GM19468 (cell line): ENCODE data around the gene BHLHE41.

Experiments used
- ATAC-seq: cut with Tn5 transposase; IDR thresholded peaks from one replicate; pipeline ENCODE4 v1.9.1; 2021; ENCODE audit warnings: mild to moderate bottlenecking, moderate library complexity, moderate number of reproducible peaks; ENCODE audit not compliant: unreplicated experiment; ENCODE audit errors: extremely low read depth

BHLHE41 gene

DNA sequence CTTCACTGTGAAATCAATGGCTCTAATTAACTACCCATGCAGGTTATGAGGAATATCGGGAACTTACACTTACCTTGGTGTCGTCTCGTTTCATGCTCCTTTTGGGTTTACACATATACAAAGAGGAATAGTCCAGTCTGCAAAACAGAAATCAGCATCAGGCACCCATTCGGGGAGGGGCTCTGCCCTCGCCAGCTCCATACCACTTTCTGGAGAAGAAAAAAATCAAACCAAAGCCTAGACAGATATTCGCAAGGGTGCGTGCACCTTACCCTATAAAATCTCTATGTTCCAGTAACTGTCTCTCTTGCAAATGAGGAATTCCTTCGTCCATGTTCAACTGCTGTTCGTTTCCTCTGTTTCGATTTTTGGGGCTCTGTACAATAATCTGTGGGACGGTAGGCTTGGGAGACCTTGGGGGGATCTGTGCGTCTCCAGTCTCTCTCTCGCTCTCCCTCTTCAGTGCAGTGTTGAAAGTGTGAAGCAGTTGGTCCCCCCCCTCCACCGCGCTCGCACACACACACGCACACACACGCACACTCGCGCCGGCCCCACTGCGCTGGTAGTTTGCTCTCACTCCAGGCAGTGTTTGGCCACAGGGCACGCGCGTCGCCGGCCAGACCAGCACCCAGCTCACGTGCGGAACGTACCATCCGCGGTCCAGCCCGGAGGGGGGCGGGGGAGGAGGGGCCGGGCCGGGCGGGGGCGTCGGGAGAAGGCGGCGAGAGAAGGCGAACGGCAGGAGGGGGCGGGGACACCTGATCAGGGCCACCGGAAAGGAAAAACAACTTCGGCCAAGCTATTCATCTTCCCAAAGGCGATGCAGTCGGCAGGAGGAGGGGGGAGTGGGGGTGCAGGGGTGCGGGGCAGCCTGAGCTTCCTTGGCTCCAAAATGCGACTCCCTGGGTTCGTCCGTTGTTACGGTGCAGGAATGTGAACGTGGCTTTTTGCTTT, at the start of gene BHLHE41:
Gene BHLHE41 (minus strand): TSS at position 592 of the 954 bp plus-strand sequence. CDS start 258 bp downstream, at position 334.
- ATAC-seq, result no peak

DNA sequence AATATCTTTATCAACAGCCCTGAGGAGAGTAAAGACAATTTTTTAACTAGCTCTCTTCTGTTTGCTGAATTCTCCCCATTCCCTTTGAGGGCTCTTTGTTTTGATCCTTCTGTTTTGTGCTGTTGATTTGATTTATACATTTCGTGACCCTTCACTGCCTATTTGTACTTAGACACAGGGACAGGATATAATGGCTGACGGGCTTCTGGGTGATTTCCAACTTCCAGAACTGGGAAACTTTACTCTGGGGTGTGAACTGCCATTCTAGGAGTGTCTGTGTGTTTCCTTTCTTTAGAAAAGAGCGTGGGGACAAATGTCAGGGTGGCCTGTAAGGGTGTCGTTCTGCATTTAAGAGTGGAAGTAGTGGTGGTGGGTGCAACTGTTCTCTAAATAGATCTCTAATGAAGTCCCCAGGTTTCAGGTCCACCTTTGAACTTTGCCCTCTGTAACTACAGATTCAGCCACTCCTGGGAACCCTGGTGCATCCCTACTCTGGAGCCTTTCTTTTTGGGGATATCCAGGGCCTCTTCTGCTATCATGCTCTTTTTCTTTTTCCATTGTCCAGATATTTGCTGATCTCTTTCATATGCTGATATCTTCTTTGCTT, 48.2 kb upstream of the BHLHE41 start:
- ATAC-seq, result no peak

DNA sequence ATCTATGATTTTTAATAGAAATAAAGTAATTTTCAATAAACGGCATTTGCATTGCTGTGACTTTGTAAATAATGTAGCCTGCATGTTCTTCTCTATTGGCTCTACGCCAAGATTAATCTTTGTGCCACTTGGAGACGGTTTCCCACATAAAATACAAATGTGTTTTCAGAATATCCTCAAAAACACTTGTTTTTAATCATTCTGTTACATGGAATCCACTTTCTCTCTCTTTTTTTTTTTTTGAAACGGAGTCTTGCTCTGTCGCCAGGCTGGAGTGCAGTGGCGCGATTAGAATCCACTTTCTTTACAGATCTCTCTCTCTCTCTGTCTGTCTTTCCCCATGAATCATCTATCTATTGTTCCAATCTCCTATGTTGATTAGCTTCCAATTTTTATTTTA, 47.7 kb upstream of the BHLHE41 start:
- ATAC-seq, result no peak

DNA sequence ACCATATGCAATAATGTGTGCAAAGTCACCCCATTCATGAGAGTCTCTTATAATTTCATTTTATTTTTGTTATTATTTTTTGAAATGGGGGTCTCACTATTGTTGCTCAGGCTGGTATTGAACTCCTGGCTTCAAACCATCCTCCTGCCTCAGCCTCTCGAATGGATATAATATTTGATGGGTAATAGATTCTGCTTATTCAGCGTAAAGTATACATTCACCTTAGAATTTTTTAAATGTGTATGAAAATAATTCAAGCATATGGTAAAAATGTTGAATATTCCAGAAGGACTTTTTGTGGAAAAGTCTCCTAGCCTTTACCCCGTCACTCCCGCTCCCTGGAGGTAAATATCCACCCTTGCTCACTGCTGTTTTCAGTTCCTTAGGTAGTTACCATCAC, 47.2 kb upstream of the BHLHE41 start:
- no peak for ATAC-seq

DNA sequence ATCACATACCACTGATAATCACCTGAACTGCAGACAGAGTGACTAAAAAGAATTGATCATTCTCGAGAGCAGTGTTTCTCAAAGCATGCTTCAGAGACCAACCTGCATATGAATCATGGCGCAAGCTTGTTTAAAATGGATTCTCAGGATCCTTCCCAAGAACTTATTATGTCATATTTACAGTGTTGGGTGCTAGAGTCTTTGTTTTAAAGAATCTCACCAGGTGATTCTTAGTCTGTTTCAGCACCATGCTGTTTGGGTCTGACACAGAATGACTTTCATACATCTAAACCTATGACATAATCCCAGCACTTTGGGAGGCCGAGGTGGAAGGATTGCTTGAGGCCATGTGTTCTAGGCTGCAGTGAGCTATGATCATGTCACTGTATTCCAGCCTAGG, 39.3 kb upstream of the BHLHE41 start:
- ATAC-seq, result no peak

DNA sequence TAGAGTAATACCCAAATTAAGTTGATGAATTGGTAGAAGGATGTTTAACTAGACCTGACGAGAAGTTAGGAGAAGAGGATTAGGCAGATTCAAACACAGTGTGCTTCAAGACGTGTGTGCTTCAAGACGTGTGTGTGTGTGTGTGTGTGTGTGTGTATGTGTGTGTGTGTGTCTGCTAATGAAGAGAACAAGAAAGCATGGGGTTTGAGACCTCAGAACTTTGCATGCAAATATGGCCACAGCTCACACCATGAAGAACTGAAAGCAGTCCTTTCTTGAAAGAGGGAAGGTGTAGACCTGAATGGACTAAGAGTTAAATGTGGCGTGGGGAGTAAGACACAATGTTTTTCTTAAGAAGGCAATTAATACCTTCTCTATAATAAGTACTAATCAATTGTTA, 38.1 kb upstream of the BHLHE41 start:
- peak; percentile 72 for ATAC-seq

DNA sequence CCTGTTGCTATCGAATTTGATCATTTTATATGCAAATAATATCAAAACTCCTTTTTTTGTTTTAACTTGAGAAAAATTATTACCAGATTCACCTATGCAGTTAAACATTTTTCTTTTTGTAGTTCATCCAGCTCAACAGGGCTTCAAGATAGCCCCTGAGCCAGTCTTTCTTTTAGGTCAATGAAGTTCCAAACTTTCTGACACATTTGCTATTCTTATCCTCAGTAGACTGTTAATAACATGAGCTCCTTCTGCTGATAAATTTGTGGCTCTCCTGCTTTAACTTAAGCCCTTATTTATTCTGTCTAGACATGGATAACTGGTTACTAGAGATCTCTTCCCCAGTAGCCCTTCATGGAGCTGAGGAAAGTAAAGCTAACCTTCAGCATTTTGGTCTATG, 37.3 kb upstream of the BHLHE41 start:
- ATAC-seq, result no peak

DNA sequence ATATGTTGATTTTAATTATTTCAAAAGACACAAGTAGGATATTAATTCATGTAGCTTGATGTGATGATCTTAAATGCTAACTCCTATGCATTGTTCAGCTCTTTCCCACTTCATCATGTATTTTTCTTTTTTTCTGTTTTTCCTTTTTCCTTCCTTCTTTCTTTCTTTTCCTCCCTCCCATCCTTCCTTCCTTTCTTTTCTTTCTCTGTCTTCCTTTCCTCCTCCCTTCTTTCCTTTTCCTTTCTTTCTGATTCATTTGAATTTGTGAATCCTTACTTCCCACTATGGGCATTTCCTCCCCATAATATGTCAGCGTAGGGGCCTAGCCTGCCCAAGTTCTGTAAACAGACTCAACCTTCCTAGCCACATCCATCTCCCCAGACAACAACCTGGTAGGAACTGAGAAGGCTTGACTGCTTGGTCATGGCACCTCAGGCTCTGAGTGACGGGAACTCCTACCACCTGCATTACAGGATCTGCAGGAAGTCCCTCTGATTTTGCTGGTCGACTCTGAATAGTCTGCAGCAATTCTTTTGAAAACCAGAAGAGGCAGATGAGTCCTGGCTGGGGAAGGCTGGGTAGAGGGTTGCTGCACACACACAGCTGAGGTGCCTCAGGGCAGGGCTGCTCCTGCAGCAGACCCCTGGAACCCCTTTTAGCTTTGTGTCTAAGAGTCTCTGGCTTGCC, 33.4 kb upstream of the BHLHE41 start:
- ATAC-seq, result no peak

DNA sequence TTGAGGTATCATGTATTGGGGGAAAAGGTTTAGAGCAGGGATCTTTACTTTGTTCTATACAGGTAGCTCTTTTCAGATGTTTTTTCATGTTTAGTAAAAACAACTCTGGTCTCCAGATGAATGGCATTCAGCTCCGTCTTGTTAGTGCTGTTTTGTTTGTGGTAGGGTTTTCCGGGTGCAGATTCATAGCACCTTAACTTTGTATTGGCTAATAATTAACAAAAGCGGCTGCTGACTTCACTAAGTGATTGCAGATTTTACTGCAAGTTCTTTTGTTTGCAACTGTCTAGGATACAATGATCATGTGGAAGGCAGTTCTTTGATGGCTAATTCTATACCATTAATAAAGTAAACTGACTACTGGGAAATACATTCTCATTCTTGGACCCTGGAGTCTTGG, 32.2 kb upstream of the BHLHE41 start:
- ATAC-seq, result peak; percentile 18

DNA sequence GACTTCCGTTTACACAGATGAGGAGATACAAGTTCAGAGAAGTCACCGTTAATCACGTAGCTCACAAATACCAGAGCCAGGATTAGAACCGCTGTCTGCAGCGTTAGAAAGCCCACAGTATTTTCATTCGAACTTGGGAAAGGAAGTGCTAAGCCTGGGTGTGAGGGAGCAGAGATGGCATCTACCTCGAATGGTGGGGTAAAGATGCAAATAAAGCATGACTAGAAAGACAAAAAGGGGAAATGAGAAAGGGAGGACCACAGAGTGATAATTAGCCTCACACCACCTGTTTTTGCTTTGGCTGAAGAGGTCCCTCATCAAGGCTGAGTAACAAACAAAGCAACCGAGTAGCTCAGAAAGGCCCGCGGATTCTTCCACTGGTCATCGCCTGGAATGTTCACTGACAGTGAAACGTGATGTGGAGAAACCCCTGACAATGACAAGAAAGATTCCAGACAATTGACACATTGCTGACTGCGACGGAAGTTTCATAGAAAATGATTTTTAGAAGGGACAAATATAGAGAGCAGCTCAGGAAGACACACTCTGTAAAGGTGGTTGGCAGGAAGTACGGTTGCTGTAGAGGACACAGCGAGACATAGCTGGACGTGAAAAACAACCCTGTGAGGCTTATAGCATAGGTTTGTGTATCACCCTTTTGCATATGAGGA, 31.5 kb upstream of the BHLHE41 start:
- peak; percentile 89 for ATAC-seq

DNA sequence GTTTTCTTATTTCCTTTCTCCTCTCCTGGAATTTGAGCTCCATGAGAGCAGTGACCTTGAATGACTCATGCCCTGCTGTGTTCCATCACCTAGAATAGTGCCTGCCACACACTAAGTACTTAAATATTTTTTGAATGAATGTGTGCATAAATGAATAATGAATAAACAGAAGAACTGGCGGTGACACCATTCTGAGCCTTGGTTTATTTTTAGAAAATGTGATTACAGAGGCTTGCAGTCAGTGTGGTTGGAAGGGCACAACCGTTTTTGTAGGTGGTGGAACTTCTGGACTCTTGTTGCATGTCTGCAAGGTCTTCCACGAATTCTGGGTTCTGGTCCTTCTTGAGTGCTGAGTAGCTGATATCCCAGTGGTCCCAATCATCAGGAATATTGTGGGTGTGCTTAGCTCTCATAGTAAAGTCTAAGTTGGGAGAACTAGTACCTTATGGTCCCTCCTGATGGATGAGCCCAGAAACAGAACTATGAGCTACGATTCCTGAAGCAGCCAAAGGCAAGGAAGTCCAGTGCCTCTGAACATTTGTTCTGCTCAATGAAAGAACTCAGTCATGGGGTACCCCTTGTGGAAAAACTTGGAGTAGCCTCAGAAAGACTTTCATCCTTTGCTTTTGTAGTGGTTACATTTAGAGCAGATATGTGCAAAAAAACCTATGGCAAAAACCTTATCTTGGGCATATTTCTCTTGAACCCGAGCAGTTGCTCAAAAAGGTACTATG, 28.8 kb upstream of the BHLHE41 start:
- ATAC-seq, result no peak

DNA sequence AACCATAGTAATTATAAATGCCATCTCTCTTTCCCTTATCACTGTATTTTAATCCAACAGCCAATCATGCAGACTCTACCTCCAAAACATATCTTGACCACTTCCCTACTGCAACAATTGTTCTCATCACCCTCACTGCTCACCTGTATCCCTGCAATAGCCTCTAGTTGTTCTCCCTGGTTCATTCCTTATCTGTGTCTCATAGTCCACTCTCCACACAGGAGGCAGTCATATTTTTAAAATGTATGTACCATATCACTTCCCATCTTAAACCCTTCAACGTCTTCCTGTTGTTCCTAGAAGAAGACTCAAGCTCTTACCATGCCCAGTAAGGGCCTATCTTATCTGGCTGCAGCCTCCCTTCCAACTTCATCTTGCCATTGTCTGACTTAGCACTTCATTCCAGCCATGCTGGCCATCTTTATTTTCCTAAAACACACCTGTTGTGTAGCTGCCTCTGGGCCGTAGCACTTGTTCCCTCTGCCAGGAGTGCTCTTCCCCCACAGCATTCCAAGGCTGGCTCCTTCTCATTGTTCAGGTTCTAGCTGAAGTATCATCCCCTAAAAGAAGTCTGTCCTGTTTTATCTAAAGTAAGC, 27.8 kb upstream of the BHLHE41 start:
- ATAC-seq, result no peak

DNA sequence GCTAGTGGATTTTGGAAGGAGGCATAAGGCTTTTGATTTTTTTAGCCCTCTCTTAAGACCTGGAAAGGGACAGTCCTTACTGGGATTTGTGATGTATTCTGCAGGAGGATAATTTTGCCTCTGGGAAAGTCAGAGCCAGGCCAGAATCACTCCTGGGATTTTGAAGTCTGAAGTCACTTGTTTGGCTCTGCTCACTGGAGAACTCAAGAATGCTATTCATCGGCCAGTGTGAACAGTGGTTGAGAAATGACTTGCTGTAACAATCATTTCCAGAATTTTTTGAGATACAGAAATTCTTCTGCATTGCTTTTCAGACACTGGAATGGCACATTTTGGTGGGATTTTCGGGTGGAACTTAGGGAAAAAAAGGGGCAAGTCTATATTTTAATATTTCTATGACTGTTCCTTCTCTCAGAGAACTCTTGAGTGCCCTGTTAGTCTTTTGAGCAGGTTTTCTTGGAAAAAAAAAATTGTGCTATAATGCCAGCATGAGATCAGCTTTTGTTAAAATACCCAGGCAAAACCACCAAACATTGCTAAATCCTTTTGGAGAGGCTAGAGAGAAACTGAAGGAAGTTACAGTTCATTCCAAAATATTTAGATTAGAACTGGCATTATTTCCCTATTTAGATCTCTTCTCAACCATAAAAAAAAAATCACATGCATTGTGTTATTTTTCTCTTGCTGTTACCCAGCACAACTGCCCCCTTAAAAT, 26.1 kb upstream of the BHLHE41 start:
- ATAC-seq, result no peak

DNA sequence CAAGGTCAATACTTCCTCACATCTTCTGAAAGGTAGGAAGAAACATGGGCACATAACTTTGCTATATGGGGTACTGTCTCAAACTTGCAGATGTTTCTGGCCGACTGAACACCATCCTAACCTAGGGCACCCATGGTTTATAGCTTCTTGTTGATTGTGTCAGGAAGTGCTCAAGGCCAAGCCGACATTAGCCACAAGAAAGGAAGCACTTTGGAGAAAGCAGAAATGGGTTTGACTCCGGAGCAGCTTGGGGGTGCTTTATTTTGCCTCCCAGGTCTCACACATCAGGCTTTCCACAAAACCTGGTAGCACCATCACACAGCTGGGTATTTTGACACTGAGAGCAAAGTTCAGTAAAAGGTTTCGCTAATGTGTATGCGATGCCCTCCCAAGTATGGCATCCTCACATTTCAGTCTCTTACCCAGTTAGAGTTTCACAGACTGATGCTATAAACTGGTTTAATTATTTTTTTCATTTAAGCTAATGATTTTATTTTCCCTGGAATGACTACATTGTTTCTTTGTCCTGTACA, 25.2 kb upstream of the BHLHE41 start:
- no peak for ATAC-seq

DNA sequence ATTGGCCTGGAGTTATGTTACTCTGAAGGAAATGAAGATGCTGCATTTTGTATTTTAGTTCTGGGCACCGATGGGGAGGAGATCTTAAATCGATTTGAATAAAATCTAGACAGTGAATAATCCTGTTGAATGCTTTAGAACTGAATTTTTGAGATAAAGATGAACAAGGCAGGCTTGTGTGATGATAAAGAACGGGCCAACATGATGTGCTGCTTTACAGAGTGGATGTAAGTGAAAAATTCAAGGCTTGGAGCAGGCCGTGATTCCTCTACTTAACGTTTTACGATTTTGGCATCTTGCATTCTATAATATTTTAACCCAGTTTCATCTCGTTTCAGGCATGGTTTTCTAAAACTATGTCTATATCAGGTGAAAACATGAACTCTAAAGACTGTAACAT, 23.5 kb upstream of the BHLHE41 start:
- no peak for ATAC-seq

DNA sequence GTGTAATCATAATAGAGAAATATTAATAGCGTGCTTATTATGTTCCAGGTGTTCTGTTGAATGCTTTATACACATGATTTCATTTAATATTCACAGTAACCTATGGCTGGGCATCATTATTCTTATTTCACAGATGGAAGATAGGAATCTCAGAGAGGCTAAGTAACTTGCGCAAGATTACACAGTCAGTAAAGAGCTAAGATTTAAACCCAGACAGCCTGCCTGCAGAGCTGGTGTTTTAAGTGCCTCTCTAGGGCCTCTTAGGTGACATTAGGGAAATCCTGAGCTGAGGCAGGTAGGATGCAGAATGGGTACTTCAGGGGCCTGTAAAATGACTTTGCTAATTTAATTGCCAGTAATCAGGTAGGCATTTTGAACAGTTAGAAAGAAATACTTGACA, 18.5 kb upstream of the BHLHE41 start:
- ATAC-seq, result no peak

DNA sequence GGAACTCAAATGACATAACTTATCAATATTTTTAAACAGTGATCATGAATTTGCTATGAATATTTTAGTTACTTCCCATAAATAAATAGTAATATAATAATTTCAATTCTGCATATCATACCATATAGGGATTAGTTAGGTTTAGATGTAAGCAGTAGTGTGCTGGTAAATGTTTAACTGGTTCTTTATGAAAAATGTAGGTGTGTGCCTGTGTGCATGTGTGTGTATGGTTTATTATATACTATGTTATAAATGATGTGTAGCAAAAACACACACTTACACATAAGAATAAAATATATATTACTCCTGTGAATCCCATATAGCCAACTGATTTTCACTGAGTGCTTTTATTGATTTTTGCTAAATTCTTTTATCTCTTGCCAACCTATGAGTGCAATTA, 14.0 kb upstream of the BHLHE41 start:
- no peak for ATAC-seq

DNA sequence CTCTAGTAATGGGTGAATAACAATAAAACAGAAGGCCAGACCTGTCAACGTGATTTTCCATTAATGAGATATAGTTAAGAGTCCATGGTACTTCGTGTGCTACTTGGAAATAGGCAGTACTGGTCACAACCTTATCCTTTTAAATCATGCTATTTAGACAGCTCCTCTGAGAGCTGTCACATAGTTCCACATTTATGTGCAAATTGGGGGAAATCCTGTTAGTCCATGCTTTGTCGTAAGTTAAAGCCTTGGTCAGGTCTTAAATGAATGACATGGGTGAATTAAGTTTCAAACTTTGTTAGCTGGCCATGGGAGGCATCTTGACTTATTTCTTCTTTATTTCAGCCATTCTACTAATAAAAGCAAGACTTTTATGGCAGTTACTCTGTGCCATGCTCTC, 11.9 kb upstream of the BHLHE41 start:
- ATAC-seq, result no peak

DNA sequence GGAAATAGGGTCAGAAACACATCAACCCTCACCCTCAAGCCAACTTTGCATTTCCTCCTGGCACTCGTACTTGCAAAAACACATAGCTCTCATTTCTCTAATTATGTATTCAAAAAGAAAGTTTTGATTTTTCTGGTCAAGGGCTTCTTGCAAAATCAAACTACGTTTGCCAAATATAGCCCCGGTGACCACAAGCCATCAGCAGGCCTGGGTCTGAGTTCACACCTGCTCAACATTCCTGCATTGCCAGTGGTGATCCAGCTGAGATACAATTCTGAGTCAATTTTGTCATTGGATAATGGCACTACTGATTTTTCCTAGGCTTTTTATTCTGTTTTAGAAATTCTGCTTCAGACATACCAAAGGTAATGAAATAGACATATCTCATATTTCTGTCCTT, 10.7 kb upstream of the BHLHE41 start:
- no peak for ATAC-seq
